ENCODE data around the gene ZNF787. TPM values are rescaled to one million over a fixed set of nuclear protein-coding genes. Genes with fewer than 3 reads are reported as not detected.
A peak's percentile ranks its signal among the peaks of the same experiment; 100 is the strongest.

ZNF787 gene
- total and polyA plus RNA-seq, 10 of the 15 experiments (the other 5 are each of a cell fraction or from before 2014, with no cell fraction given) = 0.23 to 39.9 (median 4.1) TPM

DNA sequence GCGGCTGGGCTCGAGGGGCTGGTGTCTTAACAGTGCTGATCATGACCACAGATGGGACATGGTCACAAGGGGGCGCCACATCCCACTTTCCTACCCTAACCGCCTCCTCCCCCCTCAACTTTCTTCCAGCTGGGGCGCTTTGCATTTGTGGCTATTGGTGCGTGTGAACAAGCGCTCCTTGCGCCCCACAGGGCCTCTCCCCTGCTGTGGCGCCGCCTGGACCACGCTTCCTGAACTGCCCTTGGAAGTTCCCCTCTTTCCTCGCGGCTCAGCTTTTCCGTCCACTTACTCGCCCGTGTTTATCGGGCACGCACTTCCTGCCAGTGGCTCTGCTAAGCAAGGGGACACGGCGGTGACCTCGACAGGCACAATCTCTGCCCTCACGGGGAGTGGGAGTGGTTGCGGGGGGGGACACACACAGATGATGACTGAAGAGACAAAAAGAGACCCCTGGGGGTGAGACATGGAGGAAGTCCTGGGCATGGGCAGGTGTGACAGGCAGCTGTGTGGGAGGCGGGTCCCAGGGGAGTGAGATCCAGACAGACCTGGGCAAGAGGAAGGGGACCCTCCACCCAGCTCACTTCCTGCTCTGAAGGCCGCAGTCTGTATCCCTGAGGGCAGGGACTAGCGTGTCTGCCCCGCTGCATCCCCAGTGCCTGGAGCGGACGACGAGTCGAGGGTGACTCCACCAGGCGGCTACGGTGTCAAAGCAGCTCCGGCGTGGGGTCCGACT, 40.3 kb downstream of the ZNF787 start (continued):
- peak; percentile 81 to 82 for TF ChIP-seq IKZF2 (IDR thresholded peaks at IDR 0.05)
- 0 out of 3 replicates have a peak, but pooled peaks of 1 of the 2 experiments have one; percentile 17 for TF ChIP-seq EGR1 (IDR thresholded peaks at IDR 0.05; ENCODE audit: borderline replicate concordance in 1 of 2, low read depth in 2 of 2, low read length in 2 of 2)
- peak; percentile 47 for TF ChIP-seq YY1 (IDR thresholded peaks at IDR 0.05; ENCODE audit: low read depth, low read length)
- TF ChIP-seq CHD2 (IDR thresholded peaks at IDR 0.05; ENCODE audit: borderline replicate concordance, low read depth, low read length) = peak; percentile 59; the same call in 1 of the 2 replicates
- peak; percentile 75 for TF ChIP-seq EED (IDR thresholded peaks at IDR 0.05; ENCODE audit: low read depth)
- no peak for TF ChIP-seq HDAC2 (IDR thresholded peaks at IDR 0.05)
- peak; percentile 17; the same call in 1 of the 2 replicates for TF ChIP-seq ZNF24 (IDR thresholded peaks at IDR 0.05)
- TF ChIP-seq, protein P1, sequence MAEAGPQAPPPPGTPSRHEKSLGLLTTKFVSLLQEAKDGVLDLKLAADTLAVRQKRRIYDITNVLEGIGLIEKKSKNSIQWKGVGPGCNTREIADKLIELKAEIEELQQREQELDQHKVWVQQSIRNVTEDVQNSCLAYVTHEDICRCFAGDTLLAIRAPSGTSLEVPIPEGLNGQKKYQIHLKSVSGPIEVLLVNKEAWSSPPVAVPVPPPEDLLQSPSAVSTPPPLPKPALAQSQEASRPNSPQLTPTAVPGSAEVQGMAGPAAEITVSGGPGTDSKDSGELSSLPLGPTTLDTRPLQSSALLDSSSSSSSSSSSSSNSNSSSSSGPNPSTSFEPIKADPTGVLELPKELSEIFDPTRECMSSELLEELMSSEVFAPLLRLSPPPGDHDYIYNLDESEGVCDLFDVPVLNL (IDR thresholded peaks at IDR 0.05; ENCODE audit: low read depth, low read length) = no peak
- no peak for TF ChIP-seq EZH2 (IDR thresholded peaks at IDR 0.05; ENCODE audit: borderline replicate concordance, control insufficient read depth, low read depth, low read length)
- no peak for TF ChIP-seq NRF1 (conservative IDR thresholded peaks at IDR 0.05; ENCODE audit: low read depth, low read length)
- TF ChIP-seq, protein P2, sequence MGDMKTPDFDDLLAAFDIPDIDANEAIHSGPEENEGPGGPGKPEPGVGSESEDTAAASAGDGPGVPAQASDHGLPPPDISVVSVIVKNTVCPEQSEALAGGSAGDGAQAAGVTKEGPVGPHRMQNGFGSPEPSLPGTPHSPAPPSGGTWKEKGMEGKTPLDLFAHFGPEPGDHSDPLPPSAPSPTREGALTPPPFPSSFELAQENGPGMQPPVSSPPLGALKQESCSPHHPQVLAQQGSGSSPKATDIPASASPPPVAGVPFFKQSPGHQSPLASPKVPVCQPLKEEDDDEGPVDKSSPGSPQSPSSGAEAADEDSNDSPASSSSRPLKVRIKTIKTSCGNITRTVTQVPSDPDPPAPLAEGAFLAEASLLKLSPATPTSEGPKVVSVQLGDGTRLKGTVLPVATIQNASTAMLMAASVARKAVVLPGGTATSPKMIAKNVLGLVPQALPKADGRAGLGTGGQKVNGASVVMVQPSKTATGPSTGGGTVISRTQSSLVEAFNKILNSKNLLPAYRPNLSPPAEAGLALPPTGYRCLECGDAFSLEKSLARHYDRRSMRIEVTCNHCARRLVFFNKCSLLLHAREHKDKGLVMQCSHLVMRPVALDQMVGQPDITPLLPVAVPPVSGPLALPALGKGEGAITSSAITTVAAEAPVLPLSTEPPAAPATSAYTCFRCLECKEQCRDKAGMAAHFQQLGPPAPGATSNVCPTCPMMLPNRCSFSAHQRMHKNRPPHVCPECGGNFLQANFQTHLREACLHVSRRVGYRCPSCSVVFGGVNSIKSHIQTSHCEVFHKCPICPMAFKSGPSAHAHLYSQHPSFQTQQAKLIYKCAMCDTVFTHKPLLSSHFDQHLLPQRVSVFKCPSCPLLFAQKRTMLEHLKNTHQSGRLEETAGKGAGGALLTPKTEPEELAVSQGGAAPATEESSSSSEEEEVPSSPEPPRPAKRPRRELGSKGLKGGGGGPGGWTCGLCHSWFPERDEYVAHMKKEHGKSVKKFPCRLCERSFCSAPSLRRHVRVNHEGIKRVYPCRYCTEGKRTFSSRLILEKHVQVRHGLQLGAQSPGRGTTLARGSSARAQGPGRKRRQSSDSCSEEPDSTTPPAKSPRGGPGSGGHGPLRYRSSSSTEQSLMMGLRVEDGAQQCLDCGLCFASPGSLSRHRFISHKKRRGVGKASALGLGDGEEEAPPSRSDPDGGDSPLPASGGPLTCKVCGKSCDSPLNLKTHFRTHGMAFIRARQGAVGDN (IDR thresholded peaks at IDR 0.05) = no peak
- TF ChIP-seq SREBF1 (IDR thresholded peaks at IDR 0.05; ENCODE audit: low read length) = no peak
- peak; percentile 76; the same call in 1 of the 2 replicates for TF ChIP-seq SIN3A (IDR thresholded peaks at IDR 0.05; ENCODE audit: low read depth, low read length)
- TF ChIP-seq BHLHE40 (IDR thresholded peaks at IDR 0.05; ENCODE audit: borderline replicate concordance in 1 of 2, low read depth in 2 of 2, low read length in 1 of 2) = peak in 1 of 2 experiments; percentile 39; a peak in 2 of 4 replicates
- TF ChIP-seq TCF3 (IDR thresholded peaks at IDR 0.05; ENCODE audit: borderline replicate concordance, insufficient read depth, low read depth, low read length) = peak; percentile 74; the same call in 1 of the 2 replicates
- TF ChIP-seq RELA (IDR thresholded peaks at IDR 0.05; ENCODE audit: borderline replicate concordance, partially characterized antibody) = peak; percentile 59
- 0 out of 2 replicates have a peak, but pooled peaks have one; percentile 44 for TF ChIP-seq ZNF207 (IDR thresholded peaks at IDR 0.05; ENCODE audit: borderline replicate concordance)
- TF ChIP-seq PAX5 (IDR thresholded peaks at IDR 0.05; ENCODE audit: borderline replicate concordance, low read depth, low read length) = peak; percentile 85; the same call in 1 of the 2 replicates
- TF ChIP-seq MTA2 (IDR thresholded peaks at IDR 0.05; ENCODE audit: low read depth) = peak; percentile 33; the same call in 1 of the 2 replicates
- no peak for TF ChIP-seq SUPT20H (IDR thresholded peaks at IDR 0.05; ENCODE audit: borderline replicate concordance, control insufficient read depth, low read depth, low read length)
- TF ChIP-seq SIX5 (IDR thresholded peaks at IDR 0.05; ENCODE audit: low read depth, low read length, severe bottlenecking) = no peak
- TF ChIP-seq, protein P3, sequence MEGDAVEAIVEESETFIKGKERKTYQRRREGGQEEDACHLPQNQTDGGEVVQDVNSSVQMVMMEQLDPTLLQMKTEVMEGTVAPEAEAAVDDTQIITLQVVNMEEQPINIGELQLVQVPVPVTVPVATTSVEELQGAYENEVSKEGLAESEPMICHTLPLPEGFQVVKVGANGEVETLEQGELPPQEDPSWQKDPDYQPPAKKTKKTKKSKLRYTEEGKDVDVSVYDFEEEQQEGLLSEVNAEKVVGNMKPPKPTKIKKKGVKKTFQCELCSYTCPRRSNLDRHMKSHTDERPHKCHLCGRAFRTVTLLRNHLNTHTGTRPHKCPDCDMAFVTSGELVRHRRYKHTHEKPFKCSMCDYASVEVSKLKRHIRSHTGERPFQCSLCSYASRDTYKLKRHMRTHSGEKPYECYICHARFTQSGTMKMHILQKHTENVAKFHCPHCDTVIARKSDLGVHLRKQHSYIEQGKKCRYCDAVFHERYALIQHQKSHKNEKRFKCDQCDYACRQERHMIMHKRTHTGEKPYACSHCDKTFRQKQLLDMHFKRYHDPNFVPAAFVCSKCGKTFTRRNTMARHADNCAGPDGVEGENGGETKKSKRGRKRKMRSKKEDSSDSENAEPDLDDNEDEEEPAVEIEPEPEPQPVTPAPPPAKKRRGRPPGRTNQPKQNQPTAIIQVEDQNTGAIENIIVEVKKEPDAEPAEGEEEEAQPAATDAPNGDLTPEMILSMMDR (IDR thresholded peaks at IDR 0.05 in 2 of 3, conservative IDR thresholded peaks at IDR 0.05 in 1 of 3; ENCODE audit: control insufficient read depth in 2 of 3, extremely low read depth in 1 of 3, insufficient read depth in 1 of 3, low read depth in 3 of 3, low read length in 3 of 3) = peak; percentile 64 to 69 (median 64)

Measured in GM12878 (cell line).